HCT116 (cell line): Measurements from ENCODE around the gene GYPC. TPM values are rescaled to one million over a fixed set of nuclear protein-coding genes. Genes with fewer than 3 reads are reported as not detected.

Experiments used
- ATAC-seq: fragments of 200-7000 bp; cut with Tn5 transposase; 2 replicates; pipeline ENCODE4 v1.9.1; 2020; ENCODE audit warnings: mild to moderate bottlenecking, moderate library complexity
- BruUV-seq: library from RNA; stranded (reverse); fragments of 400-500 nt; replicated peaks from 2 replicates; lab custom pipeline; 2021; lab: Mats Ljungman, UMichigan
- CTCF ChIA-PET: fragments of 300-600 bp; sonication (Branson Sonifier 250); formaldehyde crosslinking; loops from one replicate; lab custom pipeline; 2021; ENCODE audit warnings: antibody characterized with exemption; lab: Charles Lee
- POLR2A ChIA-PET: fragments of 300-600, 350-600 bp; sonication (Branson Sonifier 250); formaldehyde crosslinking; loops from one replicate; lab custom pipeline; 2021; ENCODE audit warnings: antibody characterized with exemption; lab: Charles Lee
- RAD21 ChIA-PET, 2 experiments: fragments of 300-600 bp; sonication (Branson Sonifier 250); formaldehyde crosslinking; loops; one replicate each; lab custom pipeline; 2023; ENCODE audit warnings: low total read pairs in 2 of 2; ENCODE audit not compliant: uncharacterized antibody in 2 of 2, unreplicated experiment in 2 of 2, low non-redundant PET in 1 of 2; lab: Charles Lee
- DNase-seq: peaks from one replicate; pipeline ENCODE4 v3.0.0-alpha.2; 2010; ENCODE audit warnings: low read depth, low spot score
- H2AFZ ChIP-seq: fragments of 200-600 bp; shearing (Covaris generic), sonication (generic); 2 replicates; pipeline ENCODE4 v1.6.1; 2017; ENCODE audit warnings: low read depth, mixed run types, mixed read lengths, antibody characterized with exemption, low read length; ENCODE audit not compliant: poor library complexity, severe bottlenecking
- H3K27ac ChIP-seq: 2 replicates; pipeline ENCODE4 v1.5.1; 2012; ENCODE audit warnings: low read depth, low read length
- H3K27me3 ChIP-seq: fragments of 200-600 bp; sonication (generic); 2 replicates; pipeline ENCODE4 v1.6.1; 2016; ENCODE audit warnings: mixed run types, low read length, mixed read lengths; ENCODE audit not compliant: insufficient read depth
- H3K36me3 ChIP-seq, 2 experiments: fragments of 200-500 bp in 1 of 2; fragments of 200-600 bp in 1 of 2; sonication (Bioruptor generic) in 1 of 2; sonication (generic) in 1 of 2; 2 replicates each; pipeline versions ENCODE4 v1.5.1 to v1.6.1; 2014 to 2016; ENCODE audit warnings: low read length in 2 of 2, inconsistent platforms in 1 of 2, mixed read lengths in 1 of 2, mixed run types in 1 of 2; ENCODE audit not compliant: insufficient read depth in 2 of 2, control insufficient read depth in 1 of 2
- H3K4me1 ChIP-seq, 2 experiments: fragments of 200-600 bp in 1 of 2; sonication (generic) in 1 of 2; 2 replicates each; pipeline versions ENCODE4 v1.5.1 to v1.6.1; 2012 to 2017; ENCODE audit warnings: low read length in 2 of 2, inconsistent platforms in 1 of 2, mild to moderate bottlenecking in 1 of 2, mixed read lengths in 1 of 2, mixed run types in 1 of 2, moderate library complexity in 1 of 2; ENCODE audit not compliant: insufficient read depth in 2 of 2, control insufficient read depth in 1 of 2
- H3K4me2 ChIP-seq: fragments of 200-600 bp; sonication (generic); 2 replicates; pipeline ENCODE4 v1.6.1; 2017; ENCODE audit warnings: mixed run types, low read length, mixed read lengths
- H3K4me3 ChIP-seq, 2 experiments: fragments of 200-600 bp in 1 of 2; sonication (generic) in 1 of 2; replicated peaks in 1 of 2; 2 replicates each; pipeline ENCODE4 v1.5.1; 2011 to 2016; ENCODE audit warnings: low read length in 2 of 2, control low read depth in 1 of 2, low read depth in 1 of 2, mild to moderate bottlenecking in 1 of 2, mixed read lengths in 1 of 2, mixed run types in 1 of 2
- H3K79me2 ChIP-seq: fragments of 200-600 bp; sonication (generic); 2 replicates; pipeline ENCODE4 v1.6.1; 2017; ENCODE audit warnings: mild to moderate bottlenecking, mixed run types, low read length, moderate library complexity, mixed read lengths; ENCODE audit not compliant: insufficient read depth
- H3K9ac ChIP-seq: fragments of 200-600 bp; sonication (generic); 2 replicates; pipeline ENCODE4 v1.6.1; 2016; ENCODE audit warnings: low read length, mixed read lengths
- H3K9me2 ChIP-seq: fragments of 200-600 bp; sonication (generic), shearing (Covaris generic); 2 replicates; pipeline ENCODE4 v1.6.1; 2017; ENCODE audit warnings: mixed run types, mild to moderate bottlenecking, moderate library complexity; ENCODE audit not compliant: insufficient read depth
- H3K9me3 ChIP-seq, 2 experiments: fragments of 200-500 bp in 1 of 2; fragments of 200-600 bp in 1 of 2; sonication (Bioruptor generic) in 1 of 2; sonication (generic) in 1 of 2; 2 replicates each; pipeline ENCODE4 v1.6.1; 2014 to 2017; ENCODE audit warnings: low read length in 2 of 2, mixed read lengths in 2 of 2, inconsistent platforms in 1 of 2, low read depth in 1 of 2, mild to moderate bottlenecking in 1 of 2, mixed run types in 1 of 2, moderate library complexity in 1 of 2; ENCODE audit not compliant: control insufficient read depth in 1 of 2, insufficient read depth in 1 of 2
- H4K20me1 ChIP-seq: fragments of 200-600 bp; sonication (generic), shearing (Covaris generic); 2 replicates; pipeline ENCODE4 v1.6.1; 2017; ENCODE audit warnings: mixed run types, mild to moderate bottlenecking, moderate library complexity; ENCODE audit not compliant: insufficient read depth
- ATF3 ChIP-seq: IDR thresholded peaks from 2 replicates; pipeline ENCODE4 v1.6.1; 2012
- CBX3 ChIP-seq: IDR thresholded peaks from 2 replicates; pipeline ENCODE4 v1.6.1; 2012; ENCODE audit warnings: low read depth
- ELF1 ChIP-seq: IDR thresholded peaks from 2 replicates; pipeline ENCODE4 v1.6.1; 2012; ENCODE audit warnings: low read depth, borderline replicate concordance
- EZH2phosphoT487 ChIP-seq: fragments of 200-600 bp; IDR thresholded peaks from 2 replicates; pipeline ENCODE4 v1.6.1; 2018; ENCODE audit warnings: antibody characterized with exemption, borderline replicate concordance
- FOSL1 ChIP-seq: IDR thresholded peaks from 2 replicates; pipeline ENCODE4 v1.6.1; 2012; ENCODE audit warnings: low read depth
- MAX ChIP-seq: IDR thresholded peaks from 2 replicates; pipeline ENCODE4 v1.6.1; 2012
- POLR2A ChIP-seq: IDR thresholded peaks from 2 replicates; pipeline ENCODE4 v1.7.0; 2011; ENCODE audit warnings: borderline replicate concordance; ENCODE audit not compliant: insufficient read depth, insufficient read length; ENCODE audit errors: extremely low read depth
- POLR2AphosphoS5 ChIP-seq: IDR thresholded peaks from 2 replicates; pipeline ENCODE4 v1.6.1; 2011; ENCODE audit warnings: mild to moderate bottlenecking, low read depth, low read length, moderate library complexity
- RAD21 ChIP-seq: IDR thresholded peaks from 2 replicates; pipeline ENCODE4 v1.6.1; 2012; ENCODE audit warnings: low read depth, mild to moderate bottlenecking
- REST ChIP-seq: IDR thresholded peaks from 2 replicates; pipeline ENCODE4 v1.6.1; 2012; ENCODE audit warnings: low read depth
- SP1 ChIP-seq: IDR thresholded peaks from 2 replicates; pipeline ENCODE4 v1.6.1; 2012; ENCODE audit warnings: low read depth
- TCF7L2 ChIP-seq: IDR thresholded peaks from 2 replicates; pipeline ENCODE4 v1.7.0; 2011; ENCODE audit warnings: borderline replicate concordance, inconsistent platforms; ENCODE audit not compliant: insufficient read depth, insufficient read length; ENCODE audit errors: extremely low read depth
- ZBTB33 ChIP-seq: IDR thresholded peaks from 2 replicates; pipeline ENCODE4 v1.6.1; 2011; ENCODE audit warnings: mild to moderate bottlenecking, low read length, moderate library complexity; ENCODE audit not compliant: insufficient replicate concordance; ENCODE audit errors: extremely low read depth
- ZFX ChIP-seq: fragments of 450-650 bp; IDR thresholded peaks from 2 replicates; pipeline ENCODE4 v1.6.1; 2017
- ZNF274 ChIP-seq: fragments of 200-500 bp; sonication (Bioruptor generic); IDR thresholded peaks from 2 replicates; pipeline ENCODE4 v1.6.1; 2014; ENCODE audit warnings: mild to moderate bottlenecking, low read depth, low read length, inconsistent platforms
- intact Hi-C: fragments of 100-400 bp; cut with micrococcal nuclease; formaldehyde crosslinking; loops from 2 replicates; pipeline ENCODE4 v1.10.0; 2022
- total RNA-seq: library from RNA; stranded (reverse); gene quantifications from one replicate; pipeline ENCODE4 v1.2.1, GENCODE V29; 2021; ENCODE audit not compliant: unreplicated experiment

The GYPC gene
- total RNA-seq, 1 experiment from 2014 or later: 0.66 TPM

- intact Hi-C loops: no loop called here
- no peak for ATAC-seq
These were observed 907 bp upstream of the GYPC start for GRCh38 chr2:126655051-126655450.

More at GRCh38 chr2:126655051-126655450, 907 bp upstream of the GYPC start:
- Histone ChIP-seq H3K9me3 (no peaks in the 10 kb centered on the region), H3K4me3 (no peak overlapping the region), H3K27ac (no peak overlapping the region), H3K9ac (no peak overlapping the region), H3K4me1 (peaks cover 18 to 22% of the 10 kb centered on the region in 2 experiments), H3K36me3 (no peaks in the 10 kb centered on the region), H3K79me2 (no peaks in the 10 kb centered on the region), H3K27me3 (no peaks in the 10 kb centered on the region), H2AFZ (no peak overlapping the region), H3K9me2 (no peaks in the 10 kb centered on the region), H4K20me1 (no peaks in the 10 kb centered on the region), H3K4me2 (no peak overlapping the region)
- ChIA-PET POLR2A (no interaction called here), CTCF (no interaction called here), RAD21 (no interaction called here)
- no peak for DNase-seq
- BruUV-seq: no TSS peak
- TF ChIP-seq TCF7L2 (no peak), ZFX (no peak), REST (no peak), ATF3 (no peak), ZBTB33 (no peak), CBX3 (no peak), ZNF274 (no peak), MAX (no peak), POLR2A (no peak), SP1 (no peak), RAD21 (no peak), EZH2phosphoT487 (no peak), FOSL1 (no peak), ELF1 (no peak), POLR2AphosphoS5 (no peak)
